K562 (cell line): ENCODE measurements around the gene ALOX12B. TPM values are rescaled to one million over a fixed set of nuclear protein-coding genes. Genes with fewer than 3 reads are reported as not detected.

Source experiments
- ATAC-seq: fragments of 200-7000 bp; cut with Tn5 transposase; 3 replicates; pipeline ENCODE4 v1.9.1; 2020; ENCODE audit warnings: moderate library complexity
- BruUV-seq: library from RNA; stranded (reverse); fragments of 400-500 nt; replicated peaks from 2 replicates; lab custom pipeline; 2021; lab: Mats Ljungman, UMichigan
- CTCF ChIA-PET: fragments of 300-600 bp; formaldehyde crosslinking; extraction: SDS; loops from one replicate; lab custom pipeline; 2021; ENCODE audit warnings: low intra/inter-chr PET ratio; lab: Yijun Ruan, JAX
- POLR2A ChIA-PET: fragments of 300-600, 350-650 bp; sonication (Branson Sonifier 250); formaldehyde crosslinking; extraction: SDS; loops from one replicate; lab custom pipeline; 2021; ENCODE audit warnings: antibody characterized with exemption, inconsistent platforms; lab: Yijun Ruan, JAX
- DNase-seq, 4 experiments: peaks; one replicate each; pipeline versions ENCODE4 v3.0.0 to v3.0.0-alpha.2; 2011 to 2018; ENCODE audit warnings: low spot score in 3 of 4, mixed read lengths in 3 of 4; ENCODE audit errors: extremely low read depth in 1 of 4
- FAIRE-seq: peaks from 2 replicates; lab custom pipeline; 2011; peaks lifted over from hg19 to GRCh38; lab: Jason Lieb, UNC
- H2AFZ ChIP-seq: 2 replicates; pipeline ENCODE4 v1.6.0; 2011; ENCODE audit warnings: low read depth, low read length, control low read depth, inconsistent platforms
- H3K27ac ChIP-seq: fragments of 200-600 bp; 3 replicates; pipeline ENCODE4 v1.8.0; 2011; ENCODE audit warnings: low read depth, mild to moderate bottlenecking, control low read depth, inconsistent platforms, low read length, moderate library complexity, mixed read lengths; ENCODE audit errors: extremely low read depth
- H3K27me3 ChIP-seq, 2 experiments: fragments of 300-600 bp in 1 of 2; 2 replicates in 1 of 2; 3 replicates in 1 of 2; pipeline versions ENCODE4 v1.6.0 to v1.8.0; 2011; ENCODE audit warnings: inconsistent platforms in 2 of 2, low read length in 2 of 2, mild to moderate bottlenecking in 1 of 2, mixed read lengths in 1 of 2, moderate library complexity in 1 of 2; ENCODE audit not compliant: control insufficient read depth in 2 of 2, insufficient read depth in 2 of 2
- H3K36me3 ChIP-seq: fragments of 300-600 bp; 3 replicates; pipeline ENCODE4 v1.8.0; 2011; ENCODE audit warnings: mild to moderate bottlenecking, low read length, inconsistent platforms; ENCODE audit not compliant: control insufficient read depth, insufficient read depth
- H3K4me1 ChIP-seq, 2 experiments: fragments of 200-600 bp in 1 of 2; replicated peaks in 1 of 2; 2 replicates in 1 of 2; 3 replicates in 1 of 2; pipeline versions ENCODE4 v1.5.1 to v1.8.0; 2011; ENCODE audit warnings: inconsistent platforms in 2 of 2, low read length in 2 of 2, mild to moderate bottlenecking in 1 of 2, mixed read lengths in 1 of 2, moderate library complexity in 1 of 2; ENCODE audit not compliant: control insufficient read depth in 2 of 2, insufficient read depth in 2 of 2
- H3K4me2 ChIP-seq: 2 replicates; pipeline ENCODE4 v1.6.1; 2011; ENCODE audit warnings: low read length, control low read depth, inconsistent platforms, mixed read lengths; ENCODE audit not compliant: insufficient read depth
- H3K4me3 ChIP-seq: fragments of 200-600 bp; sonication (generic), shearing (Covaris generic); 2 replicates; pipeline ENCODE4 v1.5.1; 2016; ENCODE audit warnings: control low read depth, inconsistent platforms
- H3K79me2 ChIP-seq: fragments of 200-600 bp; 3 replicates; pipeline ENCODE4 v1.8.0; 2011; ENCODE audit warnings: low read length, inconsistent platforms; ENCODE audit not compliant: control insufficient read depth, insufficient read depth
- H3K9ac ChIP-seq, 2 experiments: 2 replicates each; pipeline versions ENCODE4 v1.6.0 to v1.6.1; 2011; ENCODE audit warnings: low read depth in 2 of 2, low read length in 2 of 2, control low read depth in 1 of 2, inconsistent platforms in 1 of 2, mild to moderate bottlenecking in 1 of 2, mixed read lengths in 1 of 2; ENCODE audit not compliant: insufficient read depth in 1 of 2
- H3K9me1 ChIP-seq: one replicate; pipeline ENCODE4 v1.6.0; 2011; ENCODE audit warnings: inconsistent platforms, mild to moderate bottlenecking, low read length, moderate library complexity; ENCODE audit not compliant: control insufficient read depth, insufficient read depth
- H3K9me3 ChIP-seq: replicated peaks from 2 replicates; pipeline ENCODE4 v1.5.1; 2011; ENCODE audit warnings: low read depth, low read length, inconsistent platforms; ENCODE audit not compliant: control insufficient read depth, insufficient read depth
- H4K20me1 ChIP-seq: replicated peaks from 2 replicates; pipeline ENCODE4 v1.6.1; 2011; ENCODE audit warnings: low read length, inconsistent platforms, mixed read lengths; ENCODE audit not compliant: control insufficient read depth, insufficient read depth
- CEBPB ChIP-seq: fragments of 450-650 bp; IDR thresholded peaks from 2 replicates; pipeline ENCODE4 v1.6.1; 2016; ENCODE audit warnings: missing genetic modification characterization, missing compliant biosample characterization
- MEIS2 ChIP-seq: fragments of 450-650 bp; IDR thresholded peaks from 2 replicates; pipeline ENCODE4 v1.6.1; 2014; ENCODE audit warnings: mild to moderate bottlenecking; ENCODE audit not compliant: partially characterized antibody
- MTF1 ChIP-seq: fragments of 250-450 bp; sonication (Bioruptor Pico); IDR thresholded peaks from 2 replicates; pipeline ENCODE4 v1.9.0; 2021; ENCODE audit warnings: moderate library complexity, mild to moderate bottlenecking, inconsistent platforms, borderline replicate concordance
- MYNN ChIP-seq, 2 experiments: sonication (generic); formaldehyde crosslinking in 1 of 2; IDR thresholded peaks; 2 replicates each; pipeline versions ENCODE4 v1.5.0 to v1.6.1; 2016 to 2020; ENCODE audit warnings: antibody characterized with exemption in 1 of 2, missing genetic modification reagents in 1 of 2
- NEUROD1 ChIP-seq: fragments of 150-350 bp; IDR thresholded peaks from 2 replicates; pipeline ENCODE4 v1.6.1; 2014; ENCODE audit warnings: borderline replicate concordance, low read length, low read depth; ENCODE audit not compliant: partially characterized antibody
- NKRF ChIP-seq: fragments of 450-650 bp; IDR thresholded peaks from 2 replicates; pipeline ENCODE4 v1.6.1; 2016; ENCODE audit warnings: borderline replicate concordance
- NR4A1 ChIP-seq, 2 experiments: fragments of 250-450 bp in 1 of 2; fragments of 450-650 bp in 1 of 2; sonication (Bioruptor Pico) in 1 of 2; IDR thresholded peaks; 2 replicates each; pipeline versions ENCODE4 v1.4.0 to v1.6.1; 2016 to 2020; ENCODE audit warnings: mild to moderate bottlenecking in 2 of 2, missing compliant biosample characterization in 1 of 2, missing genetic modification characterization in 1 of 2, moderate library complexity in 1 of 2
- PCBP1 ChIP-seq: fragments of 200-400 bp; formaldehyde crosslinking; IDR thresholded peaks from 2 replicates; pipeline ENCODE4 v1.6.1; 2018; ENCODE audit warnings: mild to moderate bottlenecking, low read depth, low read length; ENCODE audit not compliant: poor library complexity, severe bottlenecking
- RBBP5 ChIP-seq: fragments of 200-600 bp; sonication (generic); IDR thresholded peaks from 2 replicates; pipeline ENCODE4 v1.6.1; 2012; ENCODE audit warnings: borderline replicate concordance, mild to moderate bottlenecking, low read length, control low read depth, inconsistent platforms; ENCODE audit not compliant: insufficient read depth, poor library complexity, severe bottlenecking
- RBM39 ChIP-seq: fragments of 200-400 bp; formaldehyde crosslinking; optimal IDR thresholded peaks from 2 replicates; pipeline ENCODE3; 2018; ENCODE audit warnings: low read depth, low read length
- SREBF2 ChIP-seq: sonication (generic); formaldehyde crosslinking; IDR thresholded peaks from 2 replicates; pipeline ENCODE4 v1.4.0; 2020; ENCODE audit warnings: mild to moderate bottlenecking, missing genetic modification reagents
- YY1 ChIP-seq, 3 experiments: IDR thresholded peaks; 2 replicates each; pipeline ENCODE4 v1.6.1; 2011; ENCODE audit warnings: low read length in 2 of 3, mild to moderate bottlenecking in 2 of 3, moderate library complexity in 2 of 3, borderline replicate concordance in 1 of 3, control low read depth in 1 of 3, low read depth in 1 of 3; ENCODE audit not compliant: insufficient read depth in 3 of 3, insufficient replicate concordance in 2 of 3, control insufficient read depth in 1 of 3, insufficient read length in 1 of 3; ENCODE audit errors: extremely low read depth in 1 of 3
- ZBTB12 ChIP-seq: fragments of 250-450 bp; sonication (Bioruptor Pico); IDR thresholded peaks from 2 replicates; pipeline ENCODE4 v1.4.0; 2020
- ZNF79 ChIP-seq: fragments of 250-450 bp; sonication (Bioruptor Pico); IDR thresholded peaks from 2 replicates; pipeline ENCODE4 v1.4.0; 2020; ENCODE audit warnings: low read depth, mild to moderate bottlenecking, moderate library complexity
- ZNF830 ChIP-seq: fragments of 250-450 bp; sonication (Bioruptor Pico); IDR thresholded peaks from 2 replicates; pipeline ENCODE4 v1.5.0; 2021; ENCODE audit warnings: mild to moderate bottlenecking
- WGBS: fragments of 100-300 bp; shearing (Covaris generic); methylation state at CpG from one replicate; pipeline ENCODE4 v1.1.6; 2016; ENCODE audit warnings: low coverage, mixed read lengths; ENCODE audit not compliant: insufficient coverage; ENCODE audit errors: missing lambda C conversion rate; 5-methylcytosine and 5-hydroxymethylcytosine counted together
- in situ Hi-C: fragments of 300-500 bp; cut with MboI; formaldehyde crosslinking; loops from 4 replicates; pipeline ENCODE4 v1.15.0; 2018; ENCODE audit warnings: inconsistent platforms, mixed read lengths
- intact Hi-C: fragments of 100-400 bp; cut with micrococcal nuclease; formaldehyde crosslinking; loops from 2 replicates; pipeline ENCODE4 v1.14.2; 2022
- polyA plus RNA-seq, 8 experiments: library from polyadenylated mRNA; depleted of rRNA in 4 of 8; stranded (reverse) in 5 of 8; unstranded in 3 of 8; fragments of >200 nt; fragmentation: Nextera tagmentation in 2 of 8; fragmentation: Illumina TruSeq in 1 of 8; extraction: Ambion mirVana in 2 of 8; extraction: Trizol in 1 of 8; gene quantifications; 2 replicates each; pipeline versions ENCODE4 v1.2.1 to v1.2.3, GENCODE V29; 2011 to 2014; ENCODE audit warnings: inconsistent platforms in 1 of 8, missing spikeins in 1 of 8
- total RNA-seq, 7 experiments: library from RNA; depleted of rRNA in 6 of 7; stranded (reverse); fragments of >200 nt in 6 of 7; fragmentation: Illumina TruSeq in 2 of 7; extraction: Trizol in 2 of 7; gene quantifications; 2 replicates each; pipeline versions ENCODE4 v1.2.1 to v1.2.3, GENCODE V29; 2011 to 2021; ENCODE audit warnings: low replicate concordance in 1 of 7

ALOX12B gene
- total and polyA plus RNA-seq, 9 of the 15 experiments (the other 6 are each of a cell fraction or from before 2014, with no cell fraction given) = not detected

GRCh38 chr17:8041979-8042378 is 45.5 kb downstream of the ALOX12B start (continued):
- no peak for TF ChIP-seq SREBF2 (CRISPR knock-in tag)
- TF ChIP-seq YY1 (IDR thresholded peaks at IDR 0.05; ENCODE audit: borderline replicate concordance in 1 of 3, control insufficient read depth in 1 of 3, extremely low read depth in 1 of 3, insufficient read depth in 3 of 3, insufficient read length in 1 of 3, insufficient replicate concordance in 2 of 3, low read depth in 1 of 3, low read length in 2 of 3) = peak in 1 of 3 experiments; percentile 26

- no peaks in the 10 kb centered on the region; the same call in 1 of the 2 replicates for H4K20me1 ChIP-seq
- no peak overlapping the region for H3K9ac ChIP-seq
- no peak overlapping the region for H3K4me2 ChIP-seq
- H3K9me3 ChIP-seq = no peaks in the 10 kb centered on the region
- H2AFZ ChIP-seq = no peak overlapping the region
- H3K4me3 ChIP-seq = no peak overlapping the region
- ChIA-PET POLR2A (interaction anchor here (1.0 to 1.1 kb wide), 2 partner anchors 10 to 108 kb away, joined by 5 to 6 read pairs; no protein-coding TSS in a partner anchor), CTCF (interaction anchor here (0.5 to 2.0 kb wide), 2 partner anchors 24 to 52 kb away, joined by 3 to 17 read pairs; no protein-coding TSS in a partner anchor)
- no peaks in the 10 kb centered on the region for H3K9me1 ChIP-seq
- in situ Hi-C loops = loop anchor here (5.0 kb wide), 1 partner anchor 34 kb away; no protein-coding TSS in a partner anchor
- intact Hi-C loops = loop anchor here (1.0 to 10.0 kb wide), 2 partner anchors 128 to 217 kb away; no protein-coding TSS in a partner anchor
- H3K27me3 ChIP-seq = peaks cover 11 to 30% of the 10 kb centered on the region in 2 experiments; a peak in 4 of 5 replicates
- peaks cover 0 to 6% of the 10 kb centered on the region in 2 experiments; a peak in 3 of 5 replicates for H3K4me1 ChIP-seq
- DNase-seq = peak; percentile 30 to 60 (median 38)
- peak; percentile 81 for FAIRE-seq
- no TSS peak for BruUV-seq
- no peak overlapping the region for H3K27ac ChIP-seq
- H3K79me2 ChIP-seq = no peaks in the 10 kb centered on the region
- peak; percentile 57; the same call in 2 of the 3 replicates for ATAC-seq
- 10% methylated on average over 8 of the region's 8 CpGs for WGBS
- no peaks in the 10 kb centered on the region for H3K36me3 ChIP-seq
- no peak for TF ChIP-seq NEUROD1
- TF ChIP-seq NR4A1 (CRISPR knock-in tag; IDR thresholded peaks at IDR 0.05) = no peak
- TF ChIP-seq NR4A1 (tag; IDR thresholded peaks at IDR 0.05) = no peak
- TF ChIP-seq MTF1 = no peak
- no peak for TF ChIP-seq RBM39
- no peak for TF ChIP-seq ZNF830 (CRISPR knock-in tag)
- TF ChIP-seq NKRF = no peak
- no peak for TF ChIP-seq ZNF79 (CRISPR knock-in tag)
- TF ChIP-seq MEIS2 = no peak
- TF ChIP-seq RBBP5 = no peak
- TF ChIP-seq PCBP1 = no peak
- no peak for TF ChIP-seq ZBTB12 (CRISPR knock-in tag)
- peak; percentile 49; the same call in 1 of the 2 replicates for TF ChIP-seq CEBPB (tag)
- no peak for TF ChIP-seq MYNN (IDR thresholded peaks at IDR 0.05)
- TF ChIP-seq MYNN (CRISPR knock-in tag; IDR thresholded peaks at IDR 0.05) = no peak
Measured at GRCh38 chr17:8041249-8041928, 46.1 kb downstream of the ALOX12B start.
